ENCODE measurements around the gene CYTH3.

The CYTH3 gene

DNA sequence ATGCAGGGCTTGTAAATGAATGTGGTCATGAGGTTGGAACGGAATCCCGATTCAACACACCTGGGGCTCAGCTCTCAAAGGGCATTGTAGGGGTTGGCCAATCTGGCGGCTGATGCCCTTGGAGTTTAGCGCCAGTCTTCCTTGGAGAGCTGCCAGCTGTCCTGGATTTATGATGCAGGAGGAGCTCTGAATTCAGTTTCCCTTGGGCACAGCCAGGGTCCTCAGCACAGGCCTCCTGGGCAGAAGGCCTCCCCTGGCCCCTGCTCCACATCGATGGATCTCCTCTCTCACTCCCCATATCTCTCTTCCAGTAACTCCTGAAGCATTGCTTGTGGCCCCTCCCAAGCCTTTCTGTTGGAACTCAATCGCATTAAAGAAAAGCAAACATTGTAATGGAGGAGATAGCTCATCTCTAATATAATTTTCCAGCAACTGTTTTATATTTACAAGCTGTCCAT, 985 bp upstream of the CYTH3 start:
- peak overlapping the region; percentile 73; the same call in 1 of the 2 replicates for H3K9ac ChIP-seq (ENCODE audit: low read depth, low read length)
- H3K36me3 ChIP-seq (ENCODE audit: insufficient read depth, low read length) = no peaks in the 10 kb centered on the region
- H3K9me3 ChIP-seq (ENCODE audit: control insufficient read depth, insufficient read depth, low read length) = no peaks in the 10 kb centered on the region
- H3K4me1 ChIP-seq (ENCODE audit: insufficient read depth, low read length) = peaks cover 12% of the 10 kb centered on the region

DNA sequence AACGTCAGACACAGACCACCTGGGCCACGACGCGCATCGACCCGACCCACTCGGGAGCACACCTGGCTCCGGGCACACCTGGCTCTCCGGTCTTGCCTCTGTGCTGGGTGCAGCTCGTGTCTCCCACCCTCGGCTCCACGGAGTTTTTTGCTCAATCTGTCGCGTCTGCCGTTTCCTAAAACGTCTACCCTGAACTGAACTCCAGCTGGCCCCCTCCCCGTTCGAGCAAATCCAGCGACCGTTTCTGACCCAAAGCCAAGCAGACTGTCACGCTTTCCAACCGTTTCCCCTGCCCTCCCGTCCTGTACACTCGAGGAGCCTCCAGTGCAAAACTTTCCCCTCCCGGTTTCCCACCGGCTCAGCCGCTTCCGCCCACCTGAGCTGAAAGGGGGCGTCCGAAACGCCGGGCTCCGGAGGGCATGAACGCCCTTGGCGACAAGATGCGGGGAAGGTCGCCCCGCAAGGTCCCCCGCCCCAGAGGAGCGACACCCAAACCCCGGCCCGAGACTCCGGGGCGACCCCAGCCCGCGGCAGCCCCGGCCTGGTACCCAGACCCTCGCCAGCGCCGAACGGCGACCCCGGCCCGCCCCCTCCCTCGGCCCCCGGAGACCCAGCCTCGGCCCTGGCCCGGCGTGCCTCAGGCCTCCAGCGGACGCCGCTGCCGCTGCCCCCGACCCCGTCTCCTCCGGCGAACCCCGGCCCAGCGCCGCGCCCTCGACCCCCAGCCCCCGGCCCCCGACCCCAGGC, 557 bp downstream of the CYTH3 start:
- Histone ChIP-seq H3K9me3 (ENCODE audit: control insufficient read depth, insufficient read depth, low read length) (no peaks in the 10 kb centered on the region), H3K4me1 (ENCODE audit: insufficient read depth, low read length) (peaks cover 8% of the 10 kb centered on the region), H3K36me3 (ENCODE audit: insufficient read depth, low read length) (no peaks in the 10 kb centered on the region), H3K9ac (ENCODE audit: low read depth, low read length) (peak overlapping the region; percentile 73)

DNA sequence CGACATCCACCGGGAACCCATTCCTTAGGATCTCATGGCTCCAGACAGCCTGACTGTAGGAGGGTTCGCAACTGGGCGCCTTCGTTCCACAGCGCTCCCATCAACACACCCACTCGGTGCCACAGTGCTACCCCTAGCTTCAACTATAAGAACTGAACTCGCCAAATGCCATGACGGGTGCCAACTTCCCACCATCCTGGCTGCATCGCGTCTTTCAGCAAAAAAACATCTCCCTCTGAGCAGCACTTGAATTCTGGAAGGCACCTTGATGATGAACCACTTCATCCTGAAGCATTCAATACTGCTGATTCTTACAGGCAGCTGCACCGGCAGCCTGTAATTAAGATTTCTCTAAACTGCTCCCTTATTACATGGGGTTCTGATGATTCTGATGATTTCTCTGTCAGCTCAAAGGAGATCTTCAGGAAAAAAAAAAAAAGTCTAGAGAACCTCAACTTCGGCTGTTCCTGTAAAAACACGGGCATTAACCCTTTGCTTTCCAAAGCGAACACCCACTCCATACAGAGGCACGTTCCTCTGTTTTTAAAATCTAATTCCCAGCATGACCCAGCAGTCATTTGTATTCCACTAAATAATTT, 1.3 kb downstream of the CYTH3 start:
- Histone ChIP-seq H3K9ac (ENCODE audit: low read depth, low read length) (peak overlapping the region; percentile 73), H3K4me1 (ENCODE audit: insufficient read depth, low read length) (peaks cover 6% of the 10 kb centered on the region)

DNA sequence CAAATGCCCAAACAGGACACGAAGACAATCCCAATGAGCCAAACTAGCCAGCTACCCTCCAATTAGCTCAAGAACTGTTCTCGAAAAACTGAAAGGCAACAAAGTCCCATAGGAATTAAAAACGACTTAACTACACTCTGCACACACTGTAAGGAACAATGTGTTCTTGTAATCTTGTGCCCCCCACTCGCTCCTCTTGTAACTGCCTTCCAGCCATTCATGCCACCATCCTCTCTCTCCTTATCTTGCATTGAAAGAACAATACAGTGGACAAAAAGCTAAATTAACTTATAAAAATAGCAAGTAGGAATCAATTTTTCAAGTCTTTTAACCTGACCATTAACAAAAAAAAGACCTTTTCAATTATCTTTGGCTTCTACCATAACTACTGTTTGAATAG, 2.9 kb downstream of the CYTH3 start:
- peaks cover 6% of the 10 kb centered on the region for H3K4me1 ChIP-seq (ENCODE audit: insufficient read depth, low read length)
- no peaks in the 10 kb centered on the region for H3K9me3 ChIP-seq (ENCODE audit: control insufficient read depth, insufficient read depth, low read length)
- H3K36me3 ChIP-seq (ENCODE audit: insufficient read depth, low read length) = no peaks in the 10 kb centered on the region
- no peak overlapping the region for H3K9ac ChIP-seq (ENCODE audit: low read depth, low read length)

More for the DNA sequence above, 1.3 kb downstream of the CYTH3 start:
- H3K9me3 ChIP-seq (ENCODE audit: control insufficient read depth, insufficient read depth, low read length) = no peaks in the 10 kb centered on the region
- H3K36me3 ChIP-seq (ENCODE audit: insufficient read depth, low read length) = no peaks in the 10 kb centered on the region

- Histone ChIP-seq H3K4me1 (ENCODE audit: insufficient read depth, low read length) (peaks cover 6% of the 10 kb centered on the region), H3K9me3 (ENCODE audit: control insufficient read depth, insufficient read depth, low read length) (no peaks in the 10 kb centered on the region), H3K9ac (ENCODE audit: low read depth, low read length) (no peak overlapping the region), H3K36me3 (ENCODE audit: insufficient read depth, low read length) (no peaks in the 10 kb centered on the region)
These were observed 3.5 kb downstream of the CYTH3 start for GRCh38 chr7:6268907-6269306.

DNA sequence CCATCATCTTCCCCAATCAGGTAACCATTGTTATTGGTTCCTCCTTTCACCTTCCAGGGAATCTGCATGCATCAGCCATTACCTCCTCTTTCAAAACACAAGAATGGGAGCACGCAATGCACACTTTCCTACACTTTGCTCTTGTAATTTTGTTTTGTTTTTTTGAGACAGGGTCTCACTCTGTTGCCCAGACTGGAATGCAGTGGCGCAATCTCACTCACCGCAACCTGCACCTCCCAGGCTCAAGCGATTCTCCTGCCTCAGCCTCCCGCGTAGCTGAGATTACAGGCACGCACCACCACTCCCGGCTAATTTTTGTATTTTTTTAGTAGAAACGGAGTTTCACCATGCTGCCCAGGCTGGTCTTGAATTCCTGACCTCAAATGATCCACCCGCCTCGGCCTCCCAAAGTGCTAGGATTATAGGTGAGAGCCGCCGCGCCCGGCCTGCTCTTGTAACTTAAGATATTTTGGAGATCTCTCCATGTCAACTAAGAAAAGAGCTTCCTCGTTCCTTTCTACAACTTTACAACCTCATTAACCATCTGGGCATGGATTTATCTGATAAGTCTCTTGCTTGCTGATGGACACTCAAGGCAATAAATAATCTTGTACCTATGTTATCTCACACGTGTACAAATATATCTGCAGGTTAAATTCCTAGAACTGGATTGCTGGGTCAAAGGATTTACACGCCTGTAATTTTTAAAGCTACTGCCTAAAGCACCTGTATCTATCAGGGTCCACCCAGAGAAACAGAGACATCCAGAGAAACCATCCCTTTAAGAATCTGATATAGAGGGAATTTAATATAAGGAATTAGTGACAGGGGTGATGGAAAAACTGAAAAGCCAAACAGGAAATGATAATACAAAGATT, 4.2 kb downstream of the CYTH3 start:
- H3K4me1 ChIP-seq (ENCODE audit: insufficient read depth, low read length) = peaks cover 4% of the 10 kb centered on the region
- no peaks in the 10 kb centered on the region for H3K36me3 ChIP-seq (ENCODE audit: insufficient read depth, low read length)
- no peak overlapping the region for H3K9ac ChIP-seq (ENCODE audit: low read depth, low read length)
- H3K9me3 ChIP-seq (ENCODE audit: control insufficient read depth, insufficient read depth, low read length) = no peaks in the 10 kb centered on the region

DNA sequence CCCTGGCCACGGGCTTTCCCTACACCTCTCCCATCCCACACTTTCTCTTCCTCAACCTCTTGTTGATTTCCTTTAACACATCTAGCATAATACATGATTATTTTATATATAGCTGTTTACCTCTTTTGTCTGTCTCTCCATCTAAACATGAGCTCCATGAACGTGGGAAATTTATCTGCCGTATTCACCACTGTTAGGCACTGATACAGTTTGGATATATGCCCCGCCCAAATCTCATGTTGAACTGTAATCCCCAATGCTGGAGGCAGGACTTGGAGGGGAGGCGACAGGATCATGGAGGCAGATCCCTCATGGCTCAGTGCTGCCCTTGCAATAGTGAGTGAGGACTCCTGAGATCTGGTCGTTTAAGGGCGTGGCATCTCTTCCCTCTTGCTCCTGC, 5.7 kb downstream of the CYTH3 start:
- H3K9ac ChIP-seq (ENCODE audit: low read depth, low read length) = no peak overlapping the region
- H3K36me3 ChIP-seq (ENCODE audit: insufficient read depth, low read length) = no peaks in the 10 kb centered on the region
- H3K9me3 ChIP-seq (ENCODE audit: control insufficient read depth, insufficient read depth, low read length) = no peaks in the 10 kb centered on the region
- H3K4me1 ChIP-seq (ENCODE audit: insufficient read depth, low read length) = no peaks in the 10 kb centered on the region

DNA sequence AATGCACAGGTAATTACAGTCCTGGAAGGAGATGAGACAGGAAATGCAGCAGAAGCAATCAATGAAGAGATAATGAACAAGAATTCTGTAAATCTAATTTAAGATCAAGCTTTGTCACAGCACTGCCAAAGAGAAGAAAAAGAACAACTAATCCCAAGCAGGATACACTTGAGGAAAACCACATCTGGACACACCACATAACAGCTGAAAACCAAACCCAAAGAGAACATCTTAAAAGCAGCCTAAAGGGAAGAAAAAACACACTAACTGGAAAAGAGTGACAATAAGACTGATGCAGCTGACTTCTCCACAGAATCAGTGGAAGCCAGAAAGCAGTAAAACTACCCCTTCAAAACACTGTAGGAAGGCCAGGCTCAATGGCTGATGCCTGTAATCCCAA, 10.2 kb downstream of the CYTH3 start:
- Histone ChIP-seq H3K36me3 (ENCODE audit: insufficient read depth, low read length) (no peaks in the 10 kb centered on the region), H3K9me3 (ENCODE audit: control insufficient read depth, insufficient read depth, low read length) (no peaks in the 10 kb centered on the region), H3K9ac (ENCODE audit: low read depth, low read length) (no peak overlapping the region), H3K4me1 (ENCODE audit: insufficient read depth, low read length) (0 out of 2 replicates have a peak, but pooled peaks cover 9% of the 10 kb centered on the region)

DNA sequence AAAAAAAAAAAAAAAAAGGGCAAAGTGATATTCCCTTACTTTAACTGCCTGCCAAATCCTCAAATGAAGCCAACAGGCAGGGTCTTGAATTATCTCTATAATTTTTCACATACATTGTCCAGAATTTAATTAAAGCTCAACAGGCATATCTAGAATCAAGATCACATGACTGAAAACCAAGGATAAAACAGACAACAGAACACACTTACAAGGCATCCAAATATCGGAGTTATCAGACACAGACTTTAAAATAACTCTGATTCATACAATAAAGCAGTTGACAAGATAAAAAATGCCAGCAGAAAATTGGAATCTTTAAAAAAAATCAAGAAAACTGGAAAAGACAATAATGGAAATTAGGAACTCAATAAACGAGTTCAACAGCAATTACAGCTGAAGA, 10.7 kb downstream of the CYTH3 start:
- H3K36me3 ChIP-seq (ENCODE audit: insufficient read depth, low read length) = no peaks in the 10 kb centered on the region
- H3K9ac ChIP-seq (ENCODE audit: low read depth, low read length) = no peak overlapping the region

GRCh38 chr7:6260291-6261187, 11.9 kb downstream of the CYTH3 start:
- no peak overlapping the region for H3K9ac ChIP-seq (ENCODE audit: low read depth, low read length)
- no peaks in the 10 kb centered on the region for H3K36me3 ChIP-seq (ENCODE audit: insufficient read depth, low read length)
- 0 out of 2 replicates have a peak, but pooled peaks cover 9% of the 10 kb centered on the region for H3K4me1 ChIP-seq (ENCODE audit: insufficient read depth, low read length)
- H3K9me3 ChIP-seq (ENCODE audit: control insufficient read depth, insufficient read depth, low read length) = no peaks in the 10 kb centered on the region

More for the DNA sequence above, 10.7 kb downstream of the CYTH3 start:
- 0 out of 2 replicates have a peak, but pooled peaks cover 9% of the 10 kb centered on the region for H3K4me1 ChIP-seq (ENCODE audit: insufficient read depth, low read length)
- H3K9me3 ChIP-seq (ENCODE audit: control insufficient read depth, insufficient read depth, low read length) = no peaks in the 10 kb centered on the region

DNA sequence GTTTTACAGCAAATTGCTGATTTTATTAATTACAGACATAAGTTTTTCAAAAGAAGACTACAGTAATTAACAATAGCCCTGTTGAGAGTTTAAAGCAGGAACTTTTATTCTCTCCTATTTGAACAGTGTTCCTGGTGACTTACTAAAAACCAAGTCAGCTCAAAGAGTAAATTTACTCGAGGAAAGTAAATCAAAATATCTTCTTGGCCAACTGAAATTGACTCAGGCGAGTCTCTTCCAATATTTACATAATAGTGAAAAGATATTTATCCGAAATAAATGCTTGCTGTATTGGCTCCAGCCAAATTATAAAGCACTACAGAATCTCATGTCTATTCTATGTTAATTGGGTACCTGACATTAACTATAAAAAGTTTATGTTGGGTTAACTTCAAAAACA, 13.2 kb downstream of the CYTH3 start:
- Histone ChIP-seq H3K4me1 (ENCODE audit: insufficient read depth, low read length) (0 out of 2 replicates have a peak, but pooled peaks cover 9% of the 10 kb centered on the region), H3K36me3 (ENCODE audit: insufficient read depth, low read length) (no peaks in the 10 kb centered on the region), H3K9me3 (ENCODE audit: control insufficient read depth, insufficient read depth, low read length) (no peaks in the 10 kb centered on the region), H3K9ac (ENCODE audit: low read depth, low read length) (no peak overlapping the region)

- no peaks in the 10 kb centered on the region for H3K9me3 ChIP-seq (ENCODE audit: control insufficient read depth, insufficient read depth, low read length)
- H3K4me1 ChIP-seq (ENCODE audit: insufficient read depth, low read length) = 0 out of 2 replicates have a peak, but pooled peaks cover 9% of the 10 kb centered on the region
- H3K36me3 ChIP-seq (ENCODE audit: insufficient read depth, low read length) = no peaks in the 10 kb centered on the region
- no peak overlapping the region for H3K9ac ChIP-seq (ENCODE audit: low read depth, low read length)
These were observed 13.8 kb downstream of the CYTH3 start for GRCh38 chr7:6258440-6259182.

DNA sequence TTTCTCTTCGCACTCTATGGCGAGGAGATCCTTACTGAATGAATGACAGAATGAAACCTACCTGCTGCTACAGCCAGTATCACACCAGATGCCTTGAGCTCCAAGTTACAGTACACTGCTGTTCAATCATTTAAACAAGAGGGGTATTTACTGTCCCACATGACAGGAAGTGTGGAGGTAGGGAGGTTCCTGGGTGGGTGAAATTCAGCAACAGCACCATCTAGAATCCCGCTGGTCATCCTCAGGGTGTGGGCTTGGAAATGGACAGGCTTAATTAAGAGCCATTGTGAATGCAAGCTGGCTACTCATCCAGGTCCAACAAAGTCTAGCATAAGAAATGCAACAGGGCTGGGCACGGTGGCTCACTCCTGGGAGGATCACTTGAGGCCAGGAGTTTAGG, 14.7 kb downstream of the CYTH3 start:
- Histone ChIP-seq H3K9ac (ENCODE audit: low read depth, low read length) (no peak overlapping the region), H3K36me3 (ENCODE audit: insufficient read depth, low read length) (no peaks in the 10 kb centered on the region), H3K9me3 (ENCODE audit: control insufficient read depth, insufficient read depth, low read length) (no peaks in the 10 kb centered on the region), H3K4me1 (ENCODE audit: insufficient read depth, low read length) (0 out of 2 replicates have a peak, but pooled peaks cover 9% of the 10 kb centered on the region)
